ENCODE measurements around the gene DPF3. TPM values are rescaled to one million over a fixed set of nuclear protein-coding genes. Genes with fewer than 3 reads are reported as not detected.

Gene DPF3
- total and polyA plus RNA-seq, 9 of the 15 experiments (the other 6 are each of a cell fraction or from before 2014, with no cell fraction given): 0.21 to 4.9 (median 1.2) TPM

GRCh38 chr14:72737560-72737943 is 156.3 kb downstream of the DPF3 start:
- Histone ChIP-seq H2AFZ (ENCODE audit: low read depth, low read length) (no peak overlapping the region), H3K36me3 (ENCODE audit: control insufficient read depth, insufficient read depth, low read length) (no peaks in the 10 kb centered on the region), H3K9ac (ENCODE audit: insufficient read depth in 1 of 2, low read depth in 2 of 2, low read length in 2 of 2) (no peak overlapping the region), H3K79me2 (ENCODE audit: control insufficient read depth, insufficient read depth, low read length) (no peaks in the 10 kb centered on the region), H3K27me3 (ENCODE audit: control insufficient read depth in 2 of 2, insufficient read depth in 2 of 2, low read length in 2 of 2) (no peaks in the 10 kb centered on the region; a peak in 1 of 5 replicates), H3K27ac (ENCODE audit: extremely low read depth, low read depth, low read length) (no peak overlapping the region), H3K9me3 (replicated peaks; ENCODE audit: control insufficient read depth, insufficient read depth, low read depth, low read length) (no peaks in the 10 kb centered on the region), H3K4me1 (replicated peaks in 1 of 2; ENCODE audit: control insufficient read depth in 2 of 2, insufficient read depth in 2 of 2, low read length in 2 of 2) (peaks cover 14 to 17% of the 10 kb centered on the region in 2 experiments; a peak in 4 of 5 replicates), H3K9me1 (ENCODE audit: control insufficient read depth, insufficient read depth, low read length) (no peaks in the 10 kb centered on the region), H3K4me2 (ENCODE audit: insufficient read depth, low read length) (no peak overlapping the region), H4K20me1 (replicated peaks; ENCODE audit: control insufficient read depth, insufficient read depth, low read length) (no peaks in the 10 kb centered on the region), H3K4me3 (no peak overlapping the region)
- FAIRE-seq (no peak), DNase-seq (ENCODE audit: extremely low read depth in 1 of 4, low spot score in 3 of 4) (no peak), ATAC-seq (no peak)
- BruUV-seq (replicated peaks): no TSS peak
- intact Hi-C loops (cut with micrococcal nuclease) (loop anchor here (2.0 to 10.0 kb wide), 2 partner anchors 49 to 167 kb away; no protein-coding TSS in a partner anchor), in situ Hi-C loops (cut with MboI) (no loop called here)
- CTCF ChIA-PET (ENCODE audit: low intra/inter-chr PET ratio): no interaction called here
- TF ChIP-seq RB1 (IDR thresholded peaks at IDR 0.05; ENCODE audit: low read depth) (no peak), ILF3 (IDR thresholded peaks at IDR 0.05; ENCODE audit: borderline replicate concordance) (no peak), THAP7 (CRISPR knock-in tag; IDR thresholded peaks at IDR 0.05) (no peak)
- POLR2A ChIA-PET: no interaction called here
- WGBS (ENCODE audit: insufficient coverage, low coverage, missing lambda C conversion rate): 20% methylated on average over 6 of the region's 6 CpGs

- H3K9me3 ChIP-seq (replicated peaks; ENCODE audit: control insufficient read depth, insufficient read depth, low read depth, low read length): no peaks in the 10 kb centered on the region
- DNase-seq (ENCODE audit: extremely low read depth in 1 of 4, low spot score in 3 of 4) (no peak), ATAC-seq (no peak), FAIRE-seq (no peak)
- H3K4me2 ChIP-seq (ENCODE audit: insufficient read depth, low read length): no peak overlapping the region
- ChIA-PET CTCF (ENCODE audit: low intra/inter-chr PET ratio) (no interaction called here), POLR2A (no interaction called here)
- intact Hi-C loops (cut with micrococcal nuclease) (loop anchor here (2.0 to 10.0 kb wide), 2 partner anchors 50 to 168 kb away; no protein-coding TSS in a partner anchor), in situ Hi-C loops (cut with MboI) (no loop called here)
- no peaks in the 10 kb centered on the region for H4K20me1 ChIP-seq (replicated peaks; ENCODE audit: control insufficient read depth, insufficient read depth, low read length)
- H3K79me2 ChIP-seq (ENCODE audit: control insufficient read depth, insufficient read depth, low read length): no peaks in the 10 kb centered on the region
- H3K9me1 ChIP-seq (ENCODE audit: control insufficient read depth, insufficient read depth, low read length): no peaks in the 10 kb centered on the region
- no peak overlapping the region for H3K27ac ChIP-seq (ENCODE audit: extremely low read depth, low read depth, low read length)
- no peaks in the 10 kb centered on the region for H3K36me3 ChIP-seq (ENCODE audit: control insufficient read depth, insufficient read depth, low read length)
- BruUV-seq (replicated peaks): no TSS peak
- H3K4me3 ChIP-seq: no peak overlapping the region
- no peak overlapping the region for H3K9ac ChIP-seq (ENCODE audit: insufficient read depth in 1 of 2, low read depth in 2 of 2, low read length in 2 of 2)
- no peaks in the 10 kb centered on the region; a peak in 1 of 5 replicates for H3K27me3 ChIP-seq (ENCODE audit: control insufficient read depth in 2 of 2, insufficient read depth in 2 of 2, low read length in 2 of 2)
- peaks cover 8 to 12% of the 10 kb centered on the region in 2 experiments; a peak in 4 of 5 replicates for H3K4me1 ChIP-seq (replicated peaks in 1 of 2; ENCODE audit: control insufficient read depth in 2 of 2, insufficient read depth in 2 of 2, low read length in 2 of 2)
- WGBS (ENCODE audit: insufficient coverage, low coverage, missing lambda C conversion rate): 40% methylated on average over 12 of the region's 14 CpGs
- H2AFZ ChIP-seq (ENCODE audit: low read depth, low read length): no peak overlapping the region
- TF ChIP-seq NCOA1 (IDR thresholded peaks at IDR 0.05; ENCODE audit: low read depth) (no peak), ZNF586 (CRISPR knock-in tag; conservative IDR thresholded peaks at IDR 0.05) (no peak), MAX (CRISPR knock-in tag; IDR thresholded peaks at IDR 0.05) (no peak), POLR3G (IDR thresholded peaks at IDR 0.05; ENCODE audit: extremely low read depth, insufficient read length, insufficient replicate concordance) (no peak), ZNF436 (CRISPR knock-in tag; IDR thresholded peaks at IDR 0.05) (no peak)
These were observed 156.9 kb downstream of the DPF3 start for GRCh38 chr14:72736786-72737559.

All from K562 (cell line).